Measurements from ENCODE around the gene RAPGEF4.
"Not testable (repeated sequence)": the region's sequence is repeated elsewhere in the genome, so short reads cannot be mapped to it uniquely, and the experiment has no call there.

RAPGEF4 gene

DNA sequence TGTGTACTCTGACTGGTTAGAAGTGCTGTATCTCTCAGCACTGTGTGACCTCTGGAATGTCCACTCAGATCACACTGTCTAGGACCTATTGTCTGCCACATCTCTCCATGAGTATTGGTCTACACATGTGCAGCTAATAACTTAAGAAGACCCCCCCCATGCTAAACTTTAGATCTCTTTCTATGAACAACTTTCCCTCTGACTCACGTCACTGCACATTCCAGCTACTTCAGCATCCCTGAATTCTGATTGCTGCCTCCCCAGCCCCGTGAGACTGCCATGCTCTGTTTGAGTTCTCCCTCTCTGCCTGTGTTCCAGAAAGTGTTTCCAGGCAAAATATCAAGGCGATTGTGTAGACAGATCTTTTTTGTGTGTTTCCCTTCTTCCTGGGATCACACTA, 41.8 kb downstream of the RAPGEF4 start:
- DNase-seq: no peak

DNA sequence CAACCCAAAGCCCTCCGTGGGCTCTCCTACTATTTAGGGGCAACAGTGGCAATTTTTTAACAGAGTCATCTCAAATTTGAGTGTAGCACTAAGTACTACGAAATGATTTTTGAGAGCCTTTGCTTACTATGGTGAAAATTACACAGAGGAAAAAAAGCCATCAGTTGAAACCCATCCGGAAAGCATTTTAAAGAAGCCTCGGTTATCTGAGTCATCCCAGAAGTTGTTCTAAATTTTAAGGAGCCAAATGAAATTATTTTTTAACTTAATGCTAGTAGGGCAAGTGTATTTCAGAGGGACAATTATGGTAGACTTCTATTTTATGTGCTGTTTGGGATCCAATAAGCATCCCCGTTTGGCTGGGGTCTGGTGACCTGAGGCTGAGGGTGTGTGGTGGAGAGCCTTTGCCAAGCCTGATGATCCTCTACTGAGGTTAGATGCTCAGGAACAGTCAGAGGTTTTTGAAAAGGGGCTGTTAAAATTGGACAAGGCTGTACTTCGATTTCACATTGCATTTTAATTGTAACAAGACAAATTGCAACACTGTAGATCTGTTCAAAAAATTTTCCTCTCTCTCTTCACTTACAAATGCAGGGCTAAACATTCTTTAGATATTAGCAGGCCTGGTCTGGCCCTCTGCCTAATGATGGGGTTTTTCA, 47.0 kb downstream of the RAPGEF4 start:
- no peak for DNase-seq

DNA sequence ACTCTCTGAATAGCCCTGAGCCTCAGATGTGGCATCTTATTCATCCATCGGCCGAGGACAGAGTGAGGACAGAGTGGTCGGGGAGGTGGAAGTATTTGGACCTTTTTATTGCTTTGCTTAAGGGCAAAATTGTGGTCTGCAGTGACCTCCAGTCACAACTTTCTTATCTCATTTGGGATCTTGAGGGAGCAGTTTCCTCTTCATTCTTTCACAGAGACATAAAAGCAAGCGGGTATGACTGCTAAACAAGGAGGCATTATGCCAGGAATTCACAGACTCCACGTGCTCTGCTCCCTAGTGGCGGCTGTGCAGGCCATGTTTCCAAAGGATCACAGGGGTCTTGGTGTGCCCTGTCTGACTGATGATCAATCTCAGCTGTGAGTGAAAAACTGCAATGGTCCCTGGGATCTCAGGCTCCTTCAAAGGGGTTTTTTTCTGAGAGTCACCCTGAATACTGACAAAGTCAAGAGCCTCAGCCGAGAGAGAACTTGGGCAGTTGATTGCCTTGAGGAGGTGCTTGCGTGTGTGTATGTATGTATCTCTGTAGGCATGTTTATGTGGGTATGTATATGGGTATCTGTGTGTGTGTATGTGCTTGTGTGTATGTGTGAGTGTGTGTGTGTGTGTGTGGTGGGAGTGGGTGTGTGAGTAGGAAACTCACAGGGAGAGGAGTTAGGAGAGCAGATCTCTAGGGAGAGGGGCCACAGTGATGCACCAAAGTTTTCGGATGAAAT, 47.7 kb downstream of the RAPGEF4 start:
- DNase-seq: no peak

DNA sequence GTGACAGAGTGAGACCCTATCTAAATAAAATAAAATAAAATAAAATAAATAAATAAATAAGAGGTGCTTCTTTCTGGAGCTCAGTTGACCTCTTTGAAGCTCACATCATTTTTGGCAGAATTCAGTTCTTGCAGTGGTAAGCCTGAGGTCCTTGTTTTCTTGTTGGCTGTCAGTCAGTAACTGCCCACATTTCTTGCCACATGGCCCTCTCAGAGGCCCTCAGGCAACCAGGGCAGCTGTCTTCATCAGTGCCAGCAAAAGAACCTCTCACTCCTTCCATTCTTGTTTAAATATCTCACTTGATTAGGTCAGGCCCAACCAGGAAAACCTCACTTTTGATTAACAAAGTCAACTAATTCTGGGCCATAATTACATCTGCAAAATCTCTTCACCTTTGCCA, 53.2 kb downstream of the RAPGEF4 start:
- no peak for DNase-seq

DNA sequence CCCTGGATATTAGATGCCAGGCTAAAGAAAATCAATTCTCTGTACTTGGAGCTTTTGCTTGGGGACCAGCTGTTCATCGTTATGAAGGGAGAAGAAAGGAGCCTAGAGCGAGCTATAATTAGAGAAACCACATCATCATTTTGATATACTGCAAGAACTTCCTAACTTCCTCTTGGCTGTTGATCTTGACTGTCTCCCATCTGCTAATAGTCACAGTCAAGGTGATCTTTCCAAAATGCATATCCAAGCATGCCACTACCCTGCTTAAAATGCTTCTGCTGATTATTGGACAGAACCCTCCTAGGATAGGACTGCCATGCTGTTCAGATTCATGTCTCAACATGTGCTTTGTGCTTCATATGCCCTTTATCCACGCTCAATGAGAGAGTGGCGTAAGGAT, 54.8 kb downstream of the RAPGEF4 start:
- no peak for DNase-seq

DNA sequence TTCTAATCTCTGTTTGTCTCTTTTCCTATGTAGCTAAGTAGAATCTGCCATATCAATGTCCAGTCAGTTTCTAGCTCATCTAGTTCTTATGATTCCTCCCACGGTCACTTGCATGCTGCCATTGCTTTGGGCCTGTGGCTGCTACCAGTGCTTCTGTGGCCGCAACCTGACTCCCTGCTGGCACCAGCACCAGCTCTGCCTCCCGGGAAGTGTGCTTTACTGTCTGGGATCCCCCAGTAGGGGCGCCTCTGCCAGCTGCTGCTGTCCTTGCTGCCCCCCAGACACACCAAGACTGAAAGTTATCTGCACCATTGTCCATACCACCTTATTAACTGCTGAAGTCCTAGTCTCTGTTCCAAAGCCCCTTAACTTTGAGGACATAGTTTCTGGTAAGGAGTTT, 56.3 kb downstream of the RAPGEF4 start:
- no peak for DNase-seq

DNA sequence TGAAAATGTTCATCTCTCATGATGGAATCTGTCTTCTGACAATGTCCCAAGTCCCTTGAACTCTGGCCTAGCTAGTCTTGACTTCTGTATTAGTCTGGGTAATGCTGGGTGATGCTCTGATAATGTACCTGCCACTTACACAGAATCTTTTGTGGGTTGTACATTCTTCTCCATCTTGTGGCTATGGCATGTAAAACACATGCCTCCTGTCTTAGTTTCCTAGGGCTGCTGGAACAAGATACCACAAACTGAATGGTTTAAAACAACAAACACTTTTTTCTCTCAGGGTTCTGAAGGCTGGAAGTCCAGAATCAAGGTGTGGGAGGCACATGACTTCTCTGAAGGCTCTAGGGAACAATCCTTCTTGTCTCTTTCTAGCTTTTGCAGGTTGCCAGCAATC, 57.1 kb downstream of the RAPGEF4 start:
- no peak for DNase-seq

DNA sequence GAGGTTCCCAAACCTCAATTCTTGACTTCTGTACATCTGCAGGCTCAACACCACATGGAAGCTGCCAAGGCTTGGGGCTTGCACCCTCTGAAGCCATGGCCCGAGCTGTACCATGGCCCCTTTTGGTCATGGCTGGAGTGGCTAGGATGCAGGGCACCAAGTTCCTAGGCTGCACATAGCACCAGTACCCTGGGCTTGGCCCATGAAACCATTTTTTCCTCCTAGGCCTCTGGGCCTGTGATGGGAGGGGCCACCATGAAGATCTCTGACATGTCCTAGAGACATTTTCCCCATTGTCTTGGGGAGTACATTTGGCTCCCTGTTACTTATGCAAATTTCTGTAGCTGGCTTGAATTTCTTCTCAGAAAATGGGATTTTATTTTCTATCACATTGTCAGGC, 67.7 kb downstream of the RAPGEF4 start:
- DNase-seq: not testable (repeated sequence)

DNA sequence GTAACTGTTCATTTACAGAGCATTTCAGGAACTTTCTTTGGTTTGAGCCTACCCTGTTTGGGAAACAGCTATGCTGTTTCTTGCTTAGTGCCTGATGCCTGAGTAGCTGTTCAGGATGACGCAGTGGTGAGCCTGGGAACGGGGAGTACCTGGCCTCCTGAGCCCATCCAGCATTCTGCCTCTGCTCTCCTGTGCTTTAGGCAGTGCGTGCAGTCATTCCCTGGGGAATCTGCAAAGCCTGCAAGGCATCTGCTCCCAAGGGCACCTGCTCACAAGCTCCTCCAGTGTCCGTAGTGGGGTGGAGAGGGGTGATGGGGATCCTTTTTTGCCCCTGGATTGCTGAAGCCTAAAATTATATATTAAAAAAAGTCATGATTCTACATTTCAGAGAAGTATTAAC, 68.8 kb downstream of the RAPGEF4 start:
- DNase-seq: no peak

DNA sequence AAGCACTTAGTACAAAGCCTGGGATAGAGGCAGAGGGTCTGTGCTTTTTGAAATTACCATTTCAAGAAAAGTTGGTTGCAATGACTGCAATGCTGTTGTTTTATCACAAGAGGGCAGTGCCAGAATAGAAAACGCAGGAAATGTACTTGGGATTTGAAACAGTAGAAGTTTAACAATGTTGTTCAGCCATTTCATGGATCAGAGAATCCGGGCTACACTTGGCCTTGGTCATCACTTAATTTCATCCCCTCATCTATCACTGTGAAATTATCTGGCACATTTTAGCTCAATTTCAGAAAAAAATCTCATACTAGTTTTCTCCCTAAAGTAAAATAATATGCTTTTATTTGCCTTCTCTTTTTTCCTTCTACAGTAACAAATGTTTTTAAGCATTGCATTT, 70.8 kb downstream of the RAPGEF4 start:
- DNase-seq: peak; percentile 31

DNA sequence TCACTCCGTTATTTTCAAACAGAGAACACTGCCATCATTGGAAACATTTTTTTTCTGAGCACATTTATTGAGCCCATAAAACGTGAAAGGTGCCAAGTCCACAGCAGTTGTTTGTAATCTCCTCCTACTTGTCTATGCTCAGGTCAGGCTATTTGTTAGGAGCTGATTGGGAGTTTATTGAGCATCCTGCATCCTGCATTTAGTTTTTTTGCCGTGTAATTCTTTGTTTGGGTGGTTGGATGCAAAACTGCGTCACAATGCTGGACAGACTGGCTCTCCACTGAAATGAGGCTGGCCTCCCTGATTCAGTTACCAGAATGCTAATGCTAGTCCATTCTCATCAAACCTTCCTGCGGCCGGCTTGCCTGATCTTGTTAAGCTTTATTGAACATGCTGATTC, 71.4 kb downstream of the RAPGEF4 start:
- DNase-seq: no peak

DNA sequence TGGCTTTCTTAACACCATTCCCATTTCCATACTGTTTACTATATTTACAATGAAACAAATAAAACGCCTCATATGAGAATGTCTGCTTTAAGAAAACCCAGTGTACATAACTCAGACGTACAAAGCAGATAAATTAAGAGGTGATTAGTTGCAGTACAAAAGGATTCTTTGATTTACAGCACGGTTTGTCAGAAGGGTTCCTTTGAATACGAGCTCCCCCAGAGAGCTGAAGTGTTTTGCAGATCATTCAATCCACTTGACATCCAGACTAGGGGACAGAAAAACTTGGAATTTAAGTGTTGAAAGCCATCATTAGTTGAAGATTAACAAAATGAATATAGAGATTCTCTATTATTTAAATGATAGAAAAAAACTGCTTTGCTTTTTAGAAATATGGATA, 72.5 kb downstream of the RAPGEF4 start:
- DNase-seq: no peak

DNA sequence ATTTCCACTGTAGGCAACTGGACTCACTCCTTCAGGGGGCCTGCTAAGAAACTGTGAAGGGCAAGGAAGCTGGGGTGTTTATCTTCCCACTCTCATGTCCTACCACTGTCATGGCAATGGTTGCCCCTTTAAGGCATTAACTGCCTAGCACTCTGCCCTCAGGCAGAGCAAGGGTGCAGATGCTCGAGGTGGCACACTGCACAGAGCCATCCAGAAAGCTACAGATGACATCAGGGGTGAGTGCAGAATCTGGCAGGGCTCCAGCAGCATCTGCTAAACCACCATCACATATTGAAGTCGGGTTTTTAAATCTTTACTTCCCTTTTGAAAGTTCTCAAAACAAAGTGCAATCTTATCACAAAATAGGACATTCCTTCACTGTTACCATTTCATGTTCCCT, 75.4 kb downstream of the RAPGEF4 start:
- no peak for DNase-seq

DNA sequence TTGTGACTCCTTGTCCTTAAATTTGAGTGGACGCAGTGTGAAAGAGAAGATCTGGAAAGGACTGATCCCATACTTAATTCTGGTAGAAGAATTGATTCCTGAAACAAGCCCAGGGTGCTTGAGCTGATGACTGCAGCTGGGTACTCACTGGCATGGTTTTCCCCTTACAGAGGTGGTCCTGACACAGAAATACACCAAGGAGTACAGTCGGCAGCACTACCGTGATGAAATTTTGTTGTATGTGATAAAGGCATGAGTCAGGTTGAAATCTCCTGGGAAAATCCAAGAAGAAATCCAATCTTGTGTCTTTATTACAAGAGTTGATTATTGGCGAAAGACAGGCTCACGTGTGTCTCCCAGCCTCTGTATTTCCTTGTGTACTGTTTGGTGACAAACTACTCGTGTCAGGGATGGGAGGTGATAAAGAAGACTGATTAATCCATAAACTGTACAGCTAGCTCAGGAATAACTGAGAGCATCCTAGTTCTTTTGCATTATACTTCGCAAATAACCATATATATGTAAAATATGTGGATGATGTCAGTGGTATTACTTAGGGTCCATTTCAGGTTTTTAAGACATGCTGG, 76.6 kb downstream of the RAPGEF4 start:
- DNase-seq: no peak

DNA sequence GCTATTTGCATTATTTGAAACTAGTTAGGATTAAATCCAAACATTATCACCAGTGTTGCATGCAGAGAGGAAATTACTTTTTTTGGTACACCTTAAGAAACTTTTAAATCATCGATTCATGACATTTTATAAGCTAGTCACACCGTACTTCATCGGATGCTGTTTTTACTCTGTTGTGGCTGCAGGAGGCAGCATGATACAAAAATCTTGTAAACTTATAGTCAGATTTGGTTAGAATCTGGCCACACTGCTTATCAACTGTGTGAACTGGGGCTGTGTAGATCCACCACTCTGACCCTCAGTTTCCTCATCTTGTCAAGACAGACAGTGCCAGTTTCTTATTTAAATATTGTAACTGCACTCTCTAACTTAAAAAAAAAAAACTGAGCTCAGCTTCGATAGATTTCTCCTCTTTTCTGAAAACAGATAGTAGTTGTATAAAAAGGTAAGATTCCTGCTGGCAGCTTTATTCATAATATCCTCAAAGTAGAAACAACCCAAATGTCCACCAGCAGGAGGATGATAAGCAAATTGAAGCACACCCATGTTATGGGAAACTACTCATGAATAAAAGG, 77.8 kb downstream of the RAPGEF4 start:
- no peak for DNase-seq

DNA sequence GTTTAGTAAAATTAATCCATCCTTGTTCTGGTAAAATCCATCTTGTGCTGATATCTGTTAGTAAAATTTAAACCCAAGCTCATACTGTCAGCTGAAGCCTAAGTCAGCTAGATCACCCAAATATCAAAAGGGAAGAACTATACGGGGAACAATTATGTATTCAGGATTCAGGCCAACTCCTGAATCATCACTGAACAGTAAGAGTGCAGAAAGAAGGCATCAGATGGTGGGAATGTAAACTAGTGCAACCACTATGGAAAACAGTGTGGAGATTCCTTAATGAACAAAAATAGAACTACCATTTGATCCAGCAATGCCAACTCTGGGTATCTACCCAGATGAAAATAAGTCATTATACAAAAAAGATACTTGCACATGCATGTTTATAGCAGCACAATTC, 81.8 kb downstream of the RAPGEF4 start:
- no peak for DNase-seq

DNA sequence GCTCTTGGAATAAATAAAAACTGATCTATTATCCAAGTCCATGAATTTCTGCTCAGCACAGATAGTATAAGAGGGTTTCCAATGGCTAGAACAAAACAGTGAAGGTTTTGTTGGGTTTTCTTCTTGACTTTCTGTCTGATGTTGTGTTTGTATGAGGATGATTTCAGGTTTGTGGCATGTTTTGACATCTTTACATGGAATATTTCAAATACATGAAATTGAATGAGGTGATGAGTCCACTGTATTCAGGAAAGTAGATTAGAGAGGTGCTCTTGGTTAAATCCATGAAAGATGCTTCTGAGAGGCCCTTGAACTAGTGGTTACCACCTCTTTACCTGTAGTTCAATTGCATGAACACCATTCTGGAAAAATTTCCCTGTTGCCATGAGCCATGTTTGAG, 84.3 kb downstream of the RAPGEF4 start:
- no peak for DNase-seq

DNA sequence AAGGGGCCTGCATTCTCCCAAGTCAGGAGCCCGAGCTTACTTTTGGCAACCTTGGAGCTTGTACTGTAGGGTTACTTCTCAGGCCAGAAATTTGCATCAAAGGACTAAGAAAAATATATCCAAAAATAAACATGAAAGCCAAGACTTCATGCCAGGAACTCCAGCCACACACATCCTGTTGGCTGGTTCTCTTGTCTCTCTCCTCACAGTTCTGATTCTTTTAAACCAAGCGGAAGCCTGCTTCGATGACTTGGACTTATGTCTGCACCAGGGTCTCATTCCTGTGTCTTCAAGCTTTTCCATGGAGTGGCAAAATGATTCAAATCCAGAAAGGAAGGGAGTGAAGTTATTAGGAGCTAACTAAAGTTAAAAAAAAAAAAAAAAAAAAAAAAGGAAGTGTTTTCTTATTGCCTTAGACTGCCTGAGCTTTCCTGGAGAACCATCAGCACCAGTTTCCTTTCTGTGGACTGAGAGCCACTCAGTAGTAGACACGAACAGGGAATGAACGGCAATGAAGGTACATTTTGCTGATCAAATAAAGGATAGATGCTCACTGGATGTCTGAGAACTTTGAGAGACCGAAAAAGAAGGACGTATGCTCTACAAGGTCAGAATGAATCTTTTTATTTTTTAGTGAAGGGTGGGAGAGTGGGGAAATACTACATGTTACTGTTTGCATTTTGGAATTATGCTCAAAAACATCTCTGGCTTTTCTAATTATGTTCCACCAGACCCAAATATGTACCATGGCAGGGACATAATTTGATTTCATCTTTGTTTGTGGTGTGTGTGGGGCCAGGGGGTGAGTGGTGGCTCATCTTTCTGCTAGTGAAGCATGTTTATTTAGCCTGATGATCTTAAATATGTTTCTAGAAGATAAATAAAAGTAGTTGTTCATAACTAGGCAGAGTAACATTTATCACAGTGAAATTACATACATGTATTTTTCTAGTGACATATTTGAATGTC, 86.0 kb downstream of the RAPGEF4 start:
- DNase-seq: no peak

DNA sequence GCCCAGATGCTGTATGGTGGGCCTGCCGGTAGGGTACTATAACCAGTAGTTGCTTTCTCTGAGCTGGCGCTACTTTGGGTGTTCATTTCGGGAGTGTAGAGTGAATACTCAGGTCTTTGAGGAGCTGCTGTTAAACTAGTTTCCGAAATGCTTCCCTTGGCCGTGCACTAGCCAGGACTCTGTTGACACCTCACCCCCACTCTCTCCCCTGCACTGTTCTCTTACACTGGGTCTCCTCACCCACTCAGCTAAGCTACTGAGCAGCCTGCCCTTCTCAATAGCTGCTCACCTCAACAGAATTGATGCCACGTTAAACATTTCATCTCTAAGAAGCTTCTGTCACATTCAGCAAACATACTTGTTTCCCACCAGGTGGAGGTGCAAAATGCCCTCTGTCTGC, 86.9 kb downstream of the RAPGEF4 start:
- no peak for DNase-seq

DNA sequence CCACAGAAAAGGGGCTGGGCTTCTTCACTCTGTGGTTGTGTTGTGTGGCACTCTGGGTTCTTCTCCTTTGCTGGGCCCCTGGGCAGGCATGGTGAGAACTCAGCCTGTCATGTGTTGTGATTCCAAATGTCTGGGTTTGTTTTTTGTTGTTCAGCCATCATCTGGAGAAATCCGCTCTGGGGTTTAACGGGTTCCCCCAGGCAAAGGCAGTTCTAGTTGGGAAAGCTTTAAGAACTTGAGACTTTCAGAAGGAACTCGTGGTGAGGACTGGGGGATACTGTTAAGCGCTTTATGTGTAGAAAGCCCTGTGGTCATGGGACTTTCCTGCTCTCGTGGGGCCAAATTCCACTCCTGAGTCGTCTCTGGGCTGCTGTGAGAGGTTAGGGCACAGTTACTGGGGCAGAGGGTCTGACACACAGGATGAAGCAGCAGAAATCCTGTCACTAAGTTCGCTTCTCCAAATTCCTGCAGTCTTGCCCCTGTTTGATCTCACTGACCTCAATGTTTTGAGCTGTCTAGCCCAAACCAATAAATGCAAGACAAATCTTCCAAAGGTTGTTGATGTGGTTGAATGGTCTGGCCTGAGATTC, 87.7 kb downstream of the RAPGEF4 start:
- DNase-seq: no peak

DNA sequence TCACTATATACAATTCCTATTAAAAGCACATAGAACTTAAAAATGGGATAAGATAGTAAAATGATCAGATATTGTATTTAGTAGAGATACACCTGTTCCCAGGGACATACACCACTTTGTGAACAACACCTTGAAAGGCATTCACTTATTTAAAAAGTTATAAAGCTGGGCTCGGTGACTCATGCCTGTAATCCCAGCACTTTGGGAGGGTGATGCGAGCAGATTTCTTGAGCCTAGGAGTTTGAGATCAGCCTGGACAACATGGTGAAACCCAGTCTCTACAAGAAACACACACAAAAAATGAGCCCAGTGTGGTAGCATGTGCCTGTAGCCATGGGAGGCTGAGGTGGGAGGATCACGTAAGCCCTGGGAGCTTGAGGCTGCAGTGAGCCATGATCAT, 90.9 kb downstream of the RAPGEF4 start:
- DNase-seq: no peak

DNA sequence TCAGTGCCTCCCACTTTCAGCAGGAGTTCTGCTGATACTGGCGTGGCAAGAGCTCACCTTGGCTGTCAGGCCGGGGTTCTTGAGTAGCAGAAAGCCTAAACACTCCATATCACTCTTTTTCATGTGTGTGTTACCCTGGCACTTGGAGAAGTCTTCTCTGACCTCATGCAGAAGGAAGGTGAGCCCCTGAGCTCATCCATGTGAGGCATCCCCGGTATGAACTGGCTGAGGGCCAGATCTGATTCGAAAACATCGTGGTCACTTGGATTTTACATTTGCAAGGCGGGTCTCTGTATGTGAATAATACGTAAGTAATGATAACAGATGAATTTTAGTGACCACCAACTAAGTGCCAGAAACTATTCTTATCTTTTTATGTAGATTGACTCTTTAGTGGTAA, 93.6 kb downstream of the RAPGEF4 start:
- DNase-seq: no peak

DNA sequence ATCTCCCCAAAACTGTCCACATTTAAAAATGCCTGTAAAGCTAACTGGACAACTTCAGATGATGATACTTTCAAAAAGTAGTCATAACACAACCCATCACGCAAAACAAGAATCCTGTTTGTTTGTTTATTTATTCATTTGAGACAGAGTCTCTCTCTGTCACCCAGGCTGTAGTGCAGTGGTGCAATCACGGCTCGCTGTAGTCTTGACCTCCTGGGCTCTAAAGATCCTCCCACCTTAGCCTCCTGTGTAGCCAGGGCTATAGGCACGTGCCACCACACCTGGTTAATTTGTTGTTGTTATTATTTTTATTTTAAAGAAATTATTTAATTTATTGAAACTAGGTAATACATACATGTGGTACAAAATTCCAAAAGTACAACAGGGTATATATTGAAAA, 94.8 kb downstream of the RAPGEF4 start:
- DNase-seq: no peak

Measured in NCI-H345 (cell line).